ENCODE measurements around the gene STAT3.
"Not testable (repeated sequence)": the region's sequence is repeated elsewhere in the genome, so short reads cannot be mapped to it uniquely, and the experiment has no call there.

The STAT3 gene

DNA sequence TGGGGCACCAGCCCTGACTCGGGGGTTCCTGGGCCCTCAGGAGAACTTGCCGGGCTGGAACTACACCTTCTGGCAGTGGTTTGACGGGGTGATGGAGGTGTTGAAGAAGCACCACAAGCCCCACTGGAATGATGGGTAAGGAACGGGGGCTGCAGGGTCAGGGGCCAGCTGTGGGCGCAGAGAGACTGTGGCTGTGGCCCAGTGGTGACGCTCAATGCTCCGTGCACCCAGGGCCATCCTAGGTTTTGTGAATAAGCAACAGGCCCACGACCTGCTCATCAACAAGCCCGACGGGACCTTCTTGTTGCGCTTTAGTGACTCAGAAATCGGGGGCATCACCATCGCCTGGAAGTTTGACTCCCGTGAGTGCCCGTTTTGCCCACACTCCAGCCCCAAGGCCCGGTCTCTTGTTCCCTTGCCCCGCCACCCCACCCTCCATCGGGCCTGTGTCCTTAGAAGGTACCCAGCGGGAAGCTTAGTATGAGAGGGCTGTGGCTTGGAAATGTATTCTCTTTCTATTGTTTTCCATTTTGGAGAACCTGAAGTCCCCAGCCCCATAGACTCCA is 80.8 kb downstream of the STAT3 start:
- Histone ChIP-seq H3K27ac (no peak overlapping the region), H3K4me3 (no peak overlapping the region)
- TF ChIP-seq, protein P1, sequence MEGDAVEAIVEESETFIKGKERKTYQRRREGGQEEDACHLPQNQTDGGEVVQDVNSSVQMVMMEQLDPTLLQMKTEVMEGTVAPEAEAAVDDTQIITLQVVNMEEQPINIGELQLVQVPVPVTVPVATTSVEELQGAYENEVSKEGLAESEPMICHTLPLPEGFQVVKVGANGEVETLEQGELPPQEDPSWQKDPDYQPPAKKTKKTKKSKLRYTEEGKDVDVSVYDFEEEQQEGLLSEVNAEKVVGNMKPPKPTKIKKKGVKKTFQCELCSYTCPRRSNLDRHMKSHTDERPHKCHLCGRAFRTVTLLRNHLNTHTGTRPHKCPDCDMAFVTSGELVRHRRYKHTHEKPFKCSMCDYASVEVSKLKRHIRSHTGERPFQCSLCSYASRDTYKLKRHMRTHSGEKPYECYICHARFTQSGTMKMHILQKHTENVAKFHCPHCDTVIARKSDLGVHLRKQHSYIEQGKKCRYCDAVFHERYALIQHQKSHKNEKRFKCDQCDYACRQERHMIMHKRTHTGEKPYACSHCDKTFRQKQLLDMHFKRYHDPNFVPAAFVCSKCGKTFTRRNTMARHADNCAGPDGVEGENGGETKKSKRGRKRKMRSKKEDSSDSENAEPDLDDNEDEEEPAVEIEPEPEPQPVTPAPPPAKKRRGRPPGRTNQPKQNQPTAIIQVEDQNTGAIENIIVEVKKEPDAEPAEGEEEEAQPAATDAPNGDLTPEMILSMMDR (IDR thresholded peaks at IDR 0.05): no peak
- DNase-seq (ENCODE audit: low spot score): no peak

DNA sequence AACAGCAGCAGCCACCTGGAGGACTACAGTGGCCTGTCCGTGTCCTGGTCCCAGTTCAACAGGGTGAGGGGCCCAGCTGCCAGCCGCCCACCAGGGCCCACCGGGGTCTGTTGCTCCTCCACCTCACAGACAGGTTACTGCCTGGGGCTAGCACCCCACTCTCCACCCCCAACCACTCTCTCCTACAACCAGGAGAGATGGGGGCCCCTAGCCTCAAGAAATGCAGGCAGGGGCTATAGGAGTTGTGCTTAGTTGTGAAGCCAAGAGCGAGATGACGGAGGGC is 81.9 kb downstream of the STAT3 start:
- DNase-seq (ENCODE audit: low spot score): no peak
- Histone ChIP-seq H3K4me3 (no peak overlapping the region), H3K27ac (no peak overlapping the region)
- TF ChIP-seq, protein P1 (IDR thresholded peaks at IDR 0.05): no peak

DNA sequence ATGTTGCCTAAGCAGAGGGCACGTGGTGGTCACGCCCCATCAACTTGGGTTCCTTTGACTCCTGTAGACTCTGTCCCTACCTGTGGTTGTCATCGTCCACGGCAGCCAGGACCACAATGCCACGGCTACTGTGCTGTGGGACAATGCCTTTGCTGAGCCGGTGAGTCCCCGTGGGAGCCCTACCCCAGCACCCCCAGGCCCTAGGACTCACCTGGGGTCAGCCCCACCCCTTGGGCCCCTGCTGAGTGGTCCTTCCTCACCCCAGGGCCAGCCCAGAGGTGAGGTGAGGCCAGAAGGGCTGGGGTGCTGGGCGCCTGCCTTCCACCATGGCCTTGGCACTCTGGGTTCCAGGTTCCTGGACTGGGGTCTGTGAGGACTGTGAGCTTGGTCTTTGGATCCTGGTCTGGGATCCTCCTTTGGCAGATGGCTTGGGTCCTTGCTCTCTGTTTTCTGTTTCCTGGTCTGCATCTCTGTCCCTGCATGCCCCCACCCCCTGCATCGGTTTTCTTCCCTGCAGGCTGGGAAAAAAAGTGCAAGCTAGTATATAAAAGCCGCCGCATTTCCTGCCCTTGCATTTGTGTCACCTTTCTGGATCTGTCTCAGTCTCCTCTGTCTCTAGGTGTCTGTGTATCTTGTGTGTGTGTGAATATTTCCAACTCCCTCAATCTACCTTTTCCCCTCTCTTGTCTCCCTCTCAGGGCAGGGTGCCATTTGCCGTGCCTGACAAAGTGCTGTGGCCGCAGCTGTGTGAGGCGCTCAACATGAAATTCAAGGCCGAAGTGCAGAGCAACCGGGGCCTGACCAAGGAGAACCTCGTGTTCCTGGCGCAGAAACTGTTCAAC is 82.5 kb downstream of the STAT3 start:
- TF ChIP-seq, protein P1 (IDR thresholded peaks at IDR 0.05): no peak
- no peak overlapping the region for H3K4me3 ChIP-seq
- no peak for DNase-seq (ENCODE audit: low spot score)
- no peak overlapping the region for H3K27ac ChIP-seq

DNA sequence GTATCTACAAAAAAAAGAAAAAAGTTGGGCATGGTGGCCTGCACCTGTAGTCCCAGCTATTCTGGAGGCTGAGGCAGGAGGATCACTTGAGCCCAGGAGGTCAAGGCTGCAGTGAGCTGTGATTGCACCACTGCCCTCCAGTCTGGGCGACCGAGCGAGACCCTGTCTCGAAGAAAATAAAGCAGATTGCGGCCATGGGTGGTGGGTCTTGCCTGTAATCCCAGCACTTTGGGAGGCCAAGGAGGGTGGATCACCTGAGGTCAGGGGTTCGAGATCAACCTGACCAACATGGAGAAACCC is 83.3 kb downstream of the STAT3 start:
- not testable (repeated sequence) for H3K4me3 ChIP-seq; H3K27ac ChIP-seq; DNase-seq (ENCODE audit: low spot score)

DNA sequence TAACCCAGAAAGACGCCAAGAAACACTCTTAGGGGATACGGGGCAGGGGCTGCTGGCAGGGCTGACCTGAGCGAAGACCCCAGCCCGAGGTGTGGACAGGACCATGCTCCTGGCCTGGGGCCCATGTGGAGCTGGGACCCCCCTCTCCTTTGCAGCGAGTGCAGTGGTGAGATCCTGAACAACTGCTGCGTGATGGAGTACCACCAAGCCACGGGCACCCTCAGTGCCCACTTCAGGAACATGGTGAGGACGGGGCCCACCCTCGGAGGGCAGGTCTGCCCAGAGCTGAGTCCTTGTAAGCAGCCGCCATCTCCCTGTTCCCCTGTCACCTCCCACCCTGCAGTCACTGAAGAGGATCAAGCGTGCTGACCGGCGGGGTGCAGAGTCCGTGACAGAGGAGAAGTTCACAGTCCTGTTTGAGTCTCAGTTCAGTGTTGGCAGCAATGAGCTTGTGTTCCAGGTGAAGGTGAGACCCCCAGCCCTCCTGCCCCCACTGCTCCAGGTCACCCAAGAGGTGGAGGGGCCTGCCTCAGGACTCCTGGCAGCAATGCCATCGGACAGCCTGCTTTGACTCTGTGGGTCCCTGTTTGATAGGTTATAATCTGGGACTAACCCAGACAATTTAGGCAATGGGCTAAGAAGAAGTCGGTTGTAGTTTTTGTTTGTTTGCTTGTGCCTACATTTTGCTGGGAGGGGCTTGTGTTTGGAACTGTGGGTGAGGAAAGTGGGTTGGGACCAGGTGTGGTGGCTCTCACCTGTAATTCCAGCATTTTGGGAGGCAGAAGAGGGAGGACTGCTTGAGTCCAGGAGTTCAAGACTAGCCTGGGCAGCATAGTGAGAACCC is 83.8 kb downstream of the STAT3 start:
- TF ChIP-seq, protein P1 (IDR thresholded peaks at IDR 0.05): no peak
- no peak overlapping the region for H3K27ac ChIP-seq
- no peak for DNase-seq (ENCODE audit: low spot score)
- no peak overlapping the region for H3K4me3 ChIP-seq

DNA sequence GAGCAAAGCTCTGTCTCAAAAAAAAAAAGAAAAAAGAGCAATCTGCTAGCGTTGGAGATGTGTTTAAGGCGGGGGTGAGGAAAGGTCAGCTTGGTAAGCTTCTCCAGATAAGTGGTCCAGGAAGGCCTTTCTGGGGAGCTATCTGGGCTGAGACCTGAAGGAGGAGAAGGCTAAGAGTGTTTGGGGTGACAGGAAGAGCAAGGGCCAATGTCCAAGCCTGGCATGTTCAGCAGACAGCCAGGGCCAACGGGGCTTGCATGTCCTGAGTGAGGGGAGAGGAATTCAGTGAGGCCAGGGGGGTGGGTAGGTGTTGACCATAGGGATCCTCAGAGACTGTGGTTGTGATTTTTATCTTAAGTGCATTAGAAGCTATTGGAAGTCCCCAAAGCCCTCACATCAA is 84.5 kb downstream of the STAT3 start:
- Histone ChIP-seq H3K4me3 (no peak overlapping the region), H3K27ac (no peak overlapping the region)
- TF ChIP-seq, protein P1 (IDR thresholded peaks at IDR 0.05): no peak
- no peak for DNase-seq (ENCODE audit: low spot score)

DNA sequence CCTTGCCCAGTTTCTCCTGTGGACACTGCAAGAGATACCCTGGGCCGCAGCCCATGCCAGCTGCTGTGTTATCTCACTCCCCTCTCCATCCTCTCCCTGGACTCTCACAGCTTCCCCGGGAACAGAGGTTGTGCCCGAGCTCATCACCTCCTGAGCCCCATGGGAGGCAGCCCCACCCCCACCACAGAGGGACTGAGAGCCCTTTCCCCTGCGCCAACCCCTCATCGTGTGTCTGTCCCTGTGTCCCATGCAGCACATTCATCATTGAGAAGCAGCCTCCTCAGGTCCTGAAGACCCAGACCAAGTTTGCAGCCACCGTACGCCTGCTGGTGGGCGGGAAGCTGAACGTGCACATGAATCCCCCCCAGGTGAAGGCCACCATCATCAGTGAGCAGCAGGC is 87.2 kb downstream of the STAT3 start:
- no peak overlapping the region for H3K4me3 ChIP-seq

DNA sequence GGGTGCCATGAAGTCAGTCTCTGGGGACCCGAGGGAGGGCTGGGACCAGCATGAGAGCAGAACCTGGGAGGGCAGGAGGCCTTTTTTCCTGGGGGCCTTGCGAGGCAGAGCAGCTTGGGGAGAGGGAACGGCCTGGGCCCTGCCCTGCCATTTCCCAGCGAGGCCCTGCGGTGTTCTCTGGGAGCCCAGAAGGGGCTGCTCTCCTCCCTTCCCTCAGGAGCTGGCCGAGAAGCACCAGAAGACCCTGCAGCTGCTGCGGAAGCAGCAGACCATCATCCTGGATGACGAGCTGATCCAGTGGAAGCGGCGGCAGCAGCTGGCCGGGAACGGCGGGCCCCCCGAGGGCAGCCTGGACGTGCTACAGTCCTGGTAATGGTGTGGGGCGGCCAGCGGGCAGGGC is 88.3 kb downstream of the STAT3 start:
- H3K4me3 ChIP-seq; DNase-seq (ENCODE audit: low spot score); H3K27ac ChIP-seq: not testable (repeated sequence)

More for the DNA sequence above, 87.2 kb downstream of the STAT3 start:
- no peak overlapping the region for H3K27ac ChIP-seq
- TF ChIP-seq, protein P1 (IDR thresholded peaks at IDR 0.05): no peak
- no peak for DNase-seq (ENCODE audit: low spot score)

DNA sequence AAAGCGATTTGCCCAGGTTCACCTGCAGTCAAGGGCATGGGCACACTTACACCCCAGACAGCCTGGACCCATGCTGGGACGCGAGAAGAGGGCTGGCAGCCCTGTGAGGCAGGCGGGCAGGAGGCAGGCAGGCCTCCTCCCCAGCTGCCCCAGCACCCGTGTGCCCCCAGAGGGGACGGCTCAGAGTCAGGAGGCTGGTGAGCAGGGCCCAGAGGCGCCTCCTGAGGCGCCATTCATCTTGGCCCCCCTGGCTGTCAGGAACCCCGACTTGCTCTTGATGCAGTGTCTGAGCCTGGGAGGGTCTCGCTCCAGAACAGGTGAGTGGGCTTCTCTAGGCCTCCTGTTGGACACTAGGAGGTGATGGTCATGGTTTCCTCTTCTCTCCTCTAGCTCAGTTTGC is 88.9 kb downstream of the STAT3 start:
- H3K4me3 ChIP-seq; DNase-seq (ENCODE audit: low spot score); H3K27ac ChIP-seq: not testable (repeated sequence)

DNA sequence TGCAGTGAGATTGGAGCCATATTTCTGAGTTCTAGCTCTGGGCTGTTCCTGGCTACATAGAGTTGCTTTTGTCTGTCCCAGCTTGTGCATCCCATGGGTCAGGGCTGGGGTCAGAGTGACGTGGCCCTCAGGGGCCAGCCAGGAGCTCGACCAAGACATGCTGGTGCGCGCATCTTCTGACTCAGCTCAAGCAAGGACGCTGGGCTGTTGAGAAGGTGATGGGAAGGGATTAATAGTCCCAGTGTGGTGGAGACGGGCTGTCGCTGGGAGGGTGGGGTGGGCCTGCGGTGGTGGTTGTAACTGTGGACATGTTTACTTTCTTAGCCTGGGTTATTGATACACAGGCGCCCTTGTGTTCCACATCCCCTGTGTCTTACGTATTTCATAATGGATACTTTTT is 90.5 kb downstream of the STAT3 start:
- not testable (repeated sequence) for H3K4me3 ChIP-seq; DNase-seq (ENCODE audit: low spot score); H3K27ac ChIP-seq

Data from coronary artery (tissue), 2 donors.